Endothelial cell of umbilical vein (primary cell): ENCODE data around the gene ASTN1. TPM values are rescaled to one million over a fixed set of nuclear protein-coding genes. Genes with fewer than 3 reads are reported as not detected.

Experiments used
- BruUV-seq: library from RNA; stranded (reverse); fragments of 400-500 nt; replicated peaks from 2 replicates; lab custom pipeline; 2021; lab: Mats Ljungman, UMichigan
- CTCF ChIA-PET: fragments of 300-600, 350-600 bp; sonication (Branson Sonifier 250); formaldehyde crosslinking; loops from one replicate; lab custom pipeline; 2021; ENCODE audit warnings: antibody characterized with exemption, inconsistent platforms; lab: Charles Lee
- POLR2A ChIA-PET: fragments of 300-600, 350-600 bp; sonication (Branson Sonifier 250); formaldehyde crosslinking; loops from one replicate; lab custom pipeline; 2021; ENCODE audit warnings: antibody characterized with exemption, inconsistent platforms; lab: Charles Lee
- DNase-seq: peaks from one replicate; pipeline ENCODE4 v3.0.0-alpha.2; 2011; ENCODE audit warnings: low read depth, low spot score
- FAIRE-seq: peaks from 2 replicates; lab custom pipeline; 2011; peaks lifted over from hg19 to GRCh38; lab: Jason Lieb, UNC
- H2AFZ ChIP-seq: 2 replicates; pipeline ENCODE4 v1.6.0; 2012; ENCODE audit warnings: low read depth, low read length, control low read depth, inconsistent platforms
- H3K27ac ChIP-seq: 2 replicates; pipeline ENCODE4 v1.5.1; 2011; ENCODE audit warnings: low read depth, mild to moderate bottlenecking, control low read depth, low read length, moderate library complexity; ENCODE audit not compliant: insufficient read depth
- H3K27me3 ChIP-seq, 2 experiments: 2 replicates each; pipeline versions ENCODE4 v1.6.0 to v1.6.1; 2011; ENCODE audit warnings: low read length in 2 of 2, mixed read lengths in 1 of 2; ENCODE audit not compliant: control insufficient read depth in 2 of 2, insufficient read depth in 2 of 2
- H3K36me3 ChIP-seq, 2 experiments: 2 replicates in 1 of 2; 3 replicates in 1 of 2; pipeline ENCODE4 v1.5.1; 2011; ENCODE audit warnings: low read length in 2 of 2, mild to moderate bottlenecking in 1 of 2, moderate library complexity in 1 of 2; ENCODE audit not compliant: control insufficient read depth in 2 of 2, insufficient read depth in 2 of 2; ENCODE audit errors: extremely low read depth in 1 of 2
- H3K4me1 ChIP-seq: 3 replicates; pipeline ENCODE4 v1.5.1; 2011; ENCODE audit warnings: mild to moderate bottlenecking, low read length; ENCODE audit not compliant: control insufficient read depth, insufficient read depth; ENCODE audit errors: extremely low read depth
- H3K4me2 ChIP-seq: 2 replicates; pipeline ENCODE4 v1.6.1; 2011; ENCODE audit warnings: low read length, control low read depth, mixed read lengths; ENCODE audit not compliant: insufficient read depth
- H3K4me3 ChIP-seq, 3 experiments: fragments of 200-600 bp in 1 of 3; sonication (generic), shearing (Covaris generic) in 1 of 3; replicated peaks in 1 of 3; 2 replicates each; pipeline ENCODE4 v1.5.1; 2011 to 2016; ENCODE audit warnings: control low read depth in 3 of 3, low read length in 3 of 3, mild to moderate bottlenecking in 2 of 3, inconsistent platforms in 1 of 3, low read depth in 1 of 3, moderate library complexity in 1 of 3; ENCODE audit not compliant: insufficient read depth in 1 of 3
- H3K79me2 ChIP-seq: 2 replicates; pipeline ENCODE4 v1.6.0; 2012; ENCODE audit warnings: low read length, inconsistent platforms; ENCODE audit not compliant: control insufficient read depth, insufficient read depth
- H3K9ac ChIP-seq: replicated peaks from 2 replicates; pipeline ENCODE3; 2011; ENCODE audit warnings: low read length, control low read depth; ENCODE audit not compliant: insufficient read depth; ENCODE audit errors: extremely low read depth
- H3K9me1 ChIP-seq: replicated peaks from 3 replicates; pipeline ENCODE4 v1.6.0; 2011; ENCODE audit warnings: mild to moderate bottlenecking, low read length; ENCODE audit not compliant: control insufficient read depth, insufficient read depth; ENCODE audit errors: extremely low read depth
- H3K9me3 ChIP-seq: replicated peaks from 2 replicates; pipeline ENCODE4 v1.5.1; 2012; ENCODE audit warnings: low read length, inconsistent platforms; ENCODE audit not compliant: control insufficient read depth, insufficient read depth
- H4K20me1 ChIP-seq: replicated peaks from 2 replicates; pipeline ENCODE3; 2011; ENCODE audit warnings: mild to moderate bottlenecking, low read length; ENCODE audit not compliant: control insufficient read depth, insufficient read depth; ENCODE audit errors: extremely low read depth
- GATA2 ChIP-seq: IDR thresholded peaks from 2 replicates; pipeline ENCODE4 v1.7.0; 2011; ENCODE audit warnings: low read depth, mild to moderate bottlenecking, moderate library complexity, mixed read lengths, low read length; ENCODE audit not compliant: insufficient read length, insufficient read depth
- JUN ChIP-seq: IDR thresholded peaks from 2 replicates; pipeline ENCODE4 v1.6.1; 2011; ENCODE audit warnings: borderline replicate concordance, low read depth; ENCODE audit not compliant: insufficient read length, insufficient read depth
- MYC ChIP-seq: IDR thresholded peaks from one replicate; pipeline ENCODE4 v1.6.1; 2011; ENCODE audit warnings: mild to moderate bottlenecking, low read depth, low read length
- POLR2AphosphoS5 ChIP-seq: IDR thresholded peaks from 2 replicates; pipeline ENCODE4 v1.6.1; 2012; ENCODE audit warnings: low read depth, mild to moderate bottlenecking, control low read depth, low read length, moderate library complexity; ENCODE audit not compliant: insufficient read depth
- dilution Hi-C: fragments of 300-500 bp; cut with MboI; formaldehyde crosslinking; loops from one replicate; pipeline ENCODE4 v1.15.0; 2019; ENCODE audit warnings: low sequenced_read_pairs; ENCODE audit not compliant: extremely low pct_ligation_motif_present
- intact Hi-C: fragments of 100-400 bp; cut with micrococcal nuclease; formaldehyde crosslinking; loops from one replicate; pipeline ENCODE4 v1.10.0; 2022
- polyA plus RNA-seq, 4 experiments: library from polyadenylated mRNA; depleted of rRNA in 3 of 4; stranded (reverse) in 3 of 4; unstranded in 1 of 4; fragments of >200 nt; gene quantifications; 2 replicates each; pipeline versions ENCODE4 v1.2.1 to v1.2.3, GENCODE V29; 2011 to 2012; ENCODE audit warnings: missing spikeins in 1 of 4
- total RNA-seq: library from RNA; stranded (reverse); gene quantifications from 2 replicates; pipeline ENCODE4 v1.2.3, GENCODE V29; 2021
- TF ChIP-seq, protein P1 (sequence below), 2 donors: IDR thresholded peaks; 1 replicate in 1 of 2; 2 replicates in 1 of 2; pipeline ENCODE4 v1.5.1; 2011; ENCODE audit warnings: low read length in 2 of 2, mild to moderate bottlenecking in 2 of 2, moderate library complexity in 2 of 2, control low read depth in 1 of 2, inconsistent platforms in 1 of 2, low read depth in 1 of 2; ENCODE audit not compliant: insufficient read depth in 1 of 2; ENCODE audit errors: extremely low read depth in 1 of 2

Gene ASTN1
- total and polyA plus RNA-seq, 2 donors (not counting 3 experiments of a cell fraction or from before 2014, with no cell fraction given), result 0.04 TPM; not detected in 1

DNA sequence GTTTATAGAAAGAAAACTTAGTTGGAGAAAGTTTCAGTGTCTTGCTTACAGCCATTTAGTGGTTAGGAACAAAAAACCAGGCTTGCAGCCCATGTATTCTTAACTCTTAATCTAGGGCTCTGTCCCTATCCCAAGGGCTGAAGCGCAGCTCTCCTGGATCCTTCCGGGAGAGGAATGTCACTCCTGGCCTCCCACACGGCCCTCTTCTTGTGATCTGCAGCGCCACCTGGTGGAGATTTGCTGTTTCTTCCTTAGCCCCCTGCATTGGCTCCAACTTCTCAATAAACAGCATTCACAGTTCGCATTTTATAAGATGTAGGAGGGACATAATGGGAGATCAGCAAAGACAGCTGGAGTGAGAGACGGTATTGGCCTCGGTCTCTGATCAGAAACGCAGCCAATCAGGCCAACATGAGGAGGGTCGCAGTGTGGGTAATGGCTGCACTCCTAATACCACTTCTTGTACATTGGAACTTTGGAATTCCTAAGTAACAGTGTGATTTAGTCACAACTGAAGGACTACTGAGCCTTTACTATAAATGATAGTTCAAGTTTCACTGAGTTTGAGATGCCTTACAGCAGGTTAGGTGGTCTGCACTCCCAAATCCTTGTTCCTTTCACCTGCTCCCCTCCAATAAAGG, 283.4 kb downstream of the ASTN1 start:
- Histone ChIP-seq H3K27me3 (no peaks in the 10 kb centered on the region), H2AFZ (no peak overlapping the region), H3K27ac (no peak overlapping the region), H3K9me3 (no peaks in the 10 kb centered on the region), H3K4me2 (no peak overlapping the region), H3K4me1 (no peaks in the 10 kb centered on the region), H3K9me1 (no peaks in the 10 kb centered on the region), H3K4me3 (no peak overlapping the region), H3K79me2 (no peaks in the 10 kb centered on the region), H3K9ac (no peak overlapping the region), H4K20me1 (no peaks in the 10 kb centered on the region), H3K36me3 (no peaks in the 10 kb centered on the region)
- DNase-seq (peak; percentile 46), FAIRE-seq (peak; percentile 70)
- ChIA-PET POLR2A (no interaction called here), CTCF (interaction anchor here (0.5 to 2.5 kb wide), 19 partner anchors 10 to 1851 kb away, joined by 3 to 44 read pairs (median 4); no protein-coding TSS in a partner anchor)
- TF ChIP-seq, protein P1, sequence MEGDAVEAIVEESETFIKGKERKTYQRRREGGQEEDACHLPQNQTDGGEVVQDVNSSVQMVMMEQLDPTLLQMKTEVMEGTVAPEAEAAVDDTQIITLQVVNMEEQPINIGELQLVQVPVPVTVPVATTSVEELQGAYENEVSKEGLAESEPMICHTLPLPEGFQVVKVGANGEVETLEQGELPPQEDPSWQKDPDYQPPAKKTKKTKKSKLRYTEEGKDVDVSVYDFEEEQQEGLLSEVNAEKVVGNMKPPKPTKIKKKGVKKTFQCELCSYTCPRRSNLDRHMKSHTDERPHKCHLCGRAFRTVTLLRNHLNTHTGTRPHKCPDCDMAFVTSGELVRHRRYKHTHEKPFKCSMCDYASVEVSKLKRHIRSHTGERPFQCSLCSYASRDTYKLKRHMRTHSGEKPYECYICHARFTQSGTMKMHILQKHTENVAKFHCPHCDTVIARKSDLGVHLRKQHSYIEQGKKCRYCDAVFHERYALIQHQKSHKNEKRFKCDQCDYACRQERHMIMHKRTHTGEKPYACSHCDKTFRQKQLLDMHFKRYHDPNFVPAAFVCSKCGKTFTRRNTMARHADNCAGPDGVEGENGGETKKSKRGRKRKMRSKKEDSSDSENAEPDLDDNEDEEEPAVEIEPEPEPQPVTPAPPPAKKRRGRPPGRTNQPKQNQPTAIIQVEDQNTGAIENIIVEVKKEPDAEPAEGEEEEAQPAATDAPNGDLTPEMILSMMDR (IDR thresholded peaks at IDR 0.05; ENCODE audit: extremely low read depth in 1 of 2, insufficient read depth in 1 of 2, low read depth in 1 of 2, low read length in 2 of 2), result peak; percentile 79
- TF ChIP-seq GATA2 (no peak), MYC (no peak), POLR2AphosphoS5 (no peak), JUN (no peak)
- dilution Hi-C loops, result no loop called here
- intact Hi-C loops, result loop anchor here (1.0 kb wide), 3 partner anchors 322 to 1508 kb away; no protein-coding TSS in a partner anchor
- BruUV-seq, result no TSS peak
